GM10248 (cell line): Measurements from ENCODE around the gene EPDR1.
A peak's percentile ranks its signal among the peaks of the same experiment; 100 is the strongest.

Experiments used
- CTCF ChIA-PET: fragments of 300-600 bp; sonication (Branson Sonifier 250); formaldehyde crosslinking; extraction: SDS; loops from one replicate; lab custom pipeline; 2021; ENCODE audit warnings: antibody characterized with exemption; lab: Yijun Ruan, JAX
- POLR2A ChIA-PET: fragments of 350-650 bp; sonication (Branson Sonifier 250); formaldehyde crosslinking; extraction: SDS; loops from one replicate; lab custom pipeline; 2020; ENCODE audit warnings: antibody characterized with exemption; lab: Yijun Ruan, JAX
- DNase-seq: peaks from one replicate; pipeline ENCODE4 v3.0.0; 2012; ENCODE audit errors: extremely low spot score
- TF ChIP-seq, protein P1 (sequence below): IDR thresholded peaks from 2 replicates; pipeline ENCODE4 v1.5.1; 2012; ENCODE audit warnings: mild to moderate bottlenecking, low read depth; ENCODE audit errors: extremely low read depth, missing control alignments, control extremely low read depth

Gene EPDR1

DNA sequence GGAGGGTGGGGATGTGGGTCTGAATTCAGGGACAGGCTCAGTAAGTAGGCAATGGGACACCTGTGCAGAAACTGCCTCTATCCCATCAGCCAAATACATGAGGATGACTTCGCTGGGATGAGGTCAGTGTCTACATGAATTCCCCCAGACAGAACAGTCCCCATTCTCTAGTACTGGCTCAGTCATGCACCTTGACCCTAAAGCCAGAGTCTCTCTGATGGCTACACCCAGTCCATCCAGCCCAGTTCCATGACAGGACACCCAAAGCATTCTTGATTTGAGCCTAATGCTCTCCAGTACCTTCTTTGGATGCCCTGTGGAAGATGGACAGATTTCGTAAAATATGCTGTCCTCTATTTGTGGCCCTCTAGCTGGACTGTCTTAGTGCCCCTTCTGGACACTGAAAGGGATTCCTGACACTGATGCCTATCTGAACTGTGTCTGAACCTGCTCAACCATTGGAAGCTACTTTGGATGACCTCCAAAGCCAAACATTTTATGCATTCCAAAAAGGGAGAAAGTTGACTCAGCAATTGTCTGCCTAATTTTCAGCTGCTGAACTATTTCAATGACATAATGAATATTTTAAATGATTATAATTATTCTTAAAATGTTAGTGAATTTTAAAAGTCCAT, 18.4 kb upstream of the EPDR1 start:
- CTCF ChIA-PET, result interaction anchor here (0.6 to 3.3 kb wide), 22 partner anchors 10 to 484 kb away, joined by 3 to 27 read pairs (median 4); partner anchors contain the start of genes EPDR1 and SFRP4
- DNase-seq, result no peak
- POLR2A ChIA-PET, result no interaction called here
- TF ChIP-seq, protein P1, sequence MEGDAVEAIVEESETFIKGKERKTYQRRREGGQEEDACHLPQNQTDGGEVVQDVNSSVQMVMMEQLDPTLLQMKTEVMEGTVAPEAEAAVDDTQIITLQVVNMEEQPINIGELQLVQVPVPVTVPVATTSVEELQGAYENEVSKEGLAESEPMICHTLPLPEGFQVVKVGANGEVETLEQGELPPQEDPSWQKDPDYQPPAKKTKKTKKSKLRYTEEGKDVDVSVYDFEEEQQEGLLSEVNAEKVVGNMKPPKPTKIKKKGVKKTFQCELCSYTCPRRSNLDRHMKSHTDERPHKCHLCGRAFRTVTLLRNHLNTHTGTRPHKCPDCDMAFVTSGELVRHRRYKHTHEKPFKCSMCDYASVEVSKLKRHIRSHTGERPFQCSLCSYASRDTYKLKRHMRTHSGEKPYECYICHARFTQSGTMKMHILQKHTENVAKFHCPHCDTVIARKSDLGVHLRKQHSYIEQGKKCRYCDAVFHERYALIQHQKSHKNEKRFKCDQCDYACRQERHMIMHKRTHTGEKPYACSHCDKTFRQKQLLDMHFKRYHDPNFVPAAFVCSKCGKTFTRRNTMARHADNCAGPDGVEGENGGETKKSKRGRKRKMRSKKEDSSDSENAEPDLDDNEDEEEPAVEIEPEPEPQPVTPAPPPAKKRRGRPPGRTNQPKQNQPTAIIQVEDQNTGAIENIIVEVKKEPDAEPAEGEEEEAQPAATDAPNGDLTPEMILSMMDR, result no peak

DNA sequence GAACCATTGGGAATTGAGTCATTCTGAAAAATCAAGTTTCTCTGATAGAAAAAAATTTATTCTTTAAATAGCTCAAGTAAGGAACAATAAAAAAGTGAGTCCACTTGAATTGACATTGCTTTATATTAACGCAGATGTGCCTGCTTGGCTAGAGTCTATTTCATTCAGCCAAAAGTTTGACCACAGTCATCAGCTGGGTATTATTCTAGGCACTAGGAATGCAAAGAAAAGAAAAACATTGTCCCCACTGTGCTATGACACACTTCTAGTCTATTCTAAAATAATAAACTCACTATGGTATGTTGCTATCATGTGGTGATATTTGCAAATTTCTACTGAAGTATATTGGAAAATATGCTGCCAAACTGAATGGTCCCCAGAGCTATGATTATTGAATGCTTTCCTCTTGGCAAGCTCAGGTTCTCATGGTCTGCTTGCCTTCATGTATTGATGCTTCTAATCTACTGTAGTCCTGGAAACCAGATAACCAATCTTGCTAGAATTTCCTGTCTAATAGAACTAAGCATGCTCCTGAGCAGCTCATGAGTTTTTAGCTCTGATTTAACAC, 12.1 kb upstream of the EPDR1 start:
- TF ChIP-seq, protein P1, result no peak
- no peak for DNase-seq
- CTCF ChIA-PET, result interaction anchor here (1.1 to 4.1 kb wide), 4 partner anchors 9 to 466 kb away, joined by 5 to 19 read pairs (median 10); partner anchors contain the start of genes EPDR1 and SFRP4
- POLR2A ChIA-PET, result no interaction called here

DNA sequence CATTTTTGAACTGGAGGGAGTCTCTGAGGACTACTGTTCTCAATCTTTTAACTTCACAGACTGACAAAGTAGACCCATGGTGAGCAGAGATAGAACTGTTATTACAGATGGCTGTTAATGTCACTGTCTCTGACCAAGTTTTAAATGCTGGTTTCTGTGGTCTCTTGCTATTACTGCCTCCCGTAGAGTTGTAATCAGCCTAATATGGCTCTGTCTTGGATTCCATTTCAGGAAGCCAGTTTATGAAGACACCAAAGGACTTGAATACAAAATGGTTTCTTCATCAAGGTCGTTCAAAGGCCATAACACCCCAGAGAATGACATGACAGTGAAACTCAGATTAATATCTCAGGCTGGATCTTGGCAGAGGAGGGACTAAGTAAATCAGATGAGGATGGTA, 7.7 kb upstream of the EPDR1 start:
- ChIA-PET CTCF (interaction anchor here (1.5 kb wide), 1 partner anchor 458 kb away, joined by 4 read pairs; no protein-coding TSS in a partner anchor), POLR2A (no interaction called here)
- TF ChIP-seq, protein P1, result no peak
- DNase-seq, result no peak

DNA sequence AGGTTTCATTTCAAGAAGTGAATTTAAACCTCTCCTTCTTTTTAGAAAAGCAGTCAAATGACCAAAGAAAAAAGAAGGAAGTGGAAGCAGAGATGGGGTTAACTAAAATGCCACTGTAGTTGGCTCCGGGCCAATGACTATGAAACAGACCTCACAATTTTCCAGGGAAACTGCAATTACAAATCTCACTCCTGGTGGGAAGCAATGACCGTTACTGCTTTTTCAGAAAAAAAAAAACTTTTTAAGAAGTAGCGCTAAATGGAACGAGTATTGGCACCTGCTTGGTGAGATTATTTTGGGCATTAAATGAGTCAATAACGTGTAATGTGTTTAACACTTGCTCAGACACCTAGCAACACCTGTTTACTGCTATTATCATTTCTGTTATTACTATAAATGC, 5.0 kb upstream of the EPDR1 start:
- CTCF ChIA-PET, result interaction anchor here (0.6 to 2.6 kb wide), 7 partner anchors 13 to 455 kb away, joined by 3 to 11 read pairs (median 3); no protein-coding TSS in a partner anchor
- POLR2A ChIA-PET, result no interaction called here
- peak; percentile 20 for DNase-seq
- TF ChIP-seq, protein P1, result no peak

DNA sequence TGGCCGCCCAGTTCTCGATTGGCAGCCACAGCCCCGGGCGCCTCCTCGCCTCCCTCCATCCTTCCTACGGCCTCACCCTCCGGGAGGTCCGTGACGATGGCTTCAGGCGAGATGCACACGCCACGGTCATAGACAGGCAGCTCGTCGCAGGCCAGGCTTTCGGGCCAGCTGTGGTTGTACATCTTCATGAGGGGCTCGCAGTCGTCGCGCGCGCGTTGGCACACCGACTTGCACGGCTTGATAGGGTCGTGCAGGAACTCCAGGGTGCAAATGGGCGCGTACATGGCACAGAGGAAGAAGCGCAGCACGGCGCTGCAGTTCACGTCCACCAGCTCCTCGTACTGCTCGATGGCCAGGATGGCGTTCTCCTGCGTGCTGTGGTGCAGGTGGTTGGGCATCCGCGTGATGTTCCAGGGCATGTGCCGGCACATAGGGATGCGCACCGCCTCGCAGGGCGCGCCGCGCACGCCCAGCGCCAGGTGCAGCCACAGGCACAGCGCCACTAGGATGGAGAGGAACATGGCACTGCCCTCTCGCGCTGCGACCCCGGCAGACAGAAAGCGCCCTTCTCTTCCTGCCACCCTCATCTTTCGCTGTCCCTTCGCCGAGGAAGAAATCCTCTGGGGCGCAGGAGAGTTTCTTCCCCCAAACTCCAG, 4.3 kb upstream of the EPDR1 start:
- TF ChIP-seq, protein P1, result no peak
- DNase-seq, result no peak
- ChIA-PET POLR2A (no interaction called here), CTCF (interaction anchor here (0.8 to 3.1 kb wide), 21 partner anchors 8 to 459 kb away, joined by 3 to 19 read pairs (median 4); no protein-coding TSS in a partner anchor)
